ENCODE data around the gene ANP32E.

GRCh38 chr1:150282558-150282958, 46.6 kb upstream of the ANP32E start:
- TF ChIP-seq TAF1 (IDR thresholded peaks at IDR 0.05; ENCODE audit: borderline replicate concordance, insufficient read depth, low read length) (no peak), FOXP2 (optimal IDR thresholded peaks at IDR 0.05; ENCODE audit: borderline replicate concordance, extremely low read depth, extremely low read length, insufficient read depth) (no peak), POLR2AphosphoS5 (IDR thresholded peaks at IDR 0.05; ENCODE audit: low read depth, low read length) (no peak)

Measured in PFSK-1 (cell line).